GM08714 (cell line): ENCODE results near the gene PRKCA.
"Not testable (repeated sequence)": the region's sequence is repeated elsewhere in the genome, so short reads cannot be mapped to it uniquely, and the experiment has no call there.

Experiments
- H3K4me3 ChIP-seq: fragments of 200-500 bp; sonication (Bioruptor generic); 2 replicates; pipeline ENCODE4 v1.5.1; 2014; ENCODE audit warnings: mild to moderate bottlenecking, low read length, inconsistent platforms
- ZNF274 ChIP-seq: IDR thresholded peaks from 2 replicates; pipeline ENCODE4 v1.6.1; 2012; ENCODE audit warnings: mild to moderate bottlenecking, low read depth, low read length

Gene PRKCA

DNA sequence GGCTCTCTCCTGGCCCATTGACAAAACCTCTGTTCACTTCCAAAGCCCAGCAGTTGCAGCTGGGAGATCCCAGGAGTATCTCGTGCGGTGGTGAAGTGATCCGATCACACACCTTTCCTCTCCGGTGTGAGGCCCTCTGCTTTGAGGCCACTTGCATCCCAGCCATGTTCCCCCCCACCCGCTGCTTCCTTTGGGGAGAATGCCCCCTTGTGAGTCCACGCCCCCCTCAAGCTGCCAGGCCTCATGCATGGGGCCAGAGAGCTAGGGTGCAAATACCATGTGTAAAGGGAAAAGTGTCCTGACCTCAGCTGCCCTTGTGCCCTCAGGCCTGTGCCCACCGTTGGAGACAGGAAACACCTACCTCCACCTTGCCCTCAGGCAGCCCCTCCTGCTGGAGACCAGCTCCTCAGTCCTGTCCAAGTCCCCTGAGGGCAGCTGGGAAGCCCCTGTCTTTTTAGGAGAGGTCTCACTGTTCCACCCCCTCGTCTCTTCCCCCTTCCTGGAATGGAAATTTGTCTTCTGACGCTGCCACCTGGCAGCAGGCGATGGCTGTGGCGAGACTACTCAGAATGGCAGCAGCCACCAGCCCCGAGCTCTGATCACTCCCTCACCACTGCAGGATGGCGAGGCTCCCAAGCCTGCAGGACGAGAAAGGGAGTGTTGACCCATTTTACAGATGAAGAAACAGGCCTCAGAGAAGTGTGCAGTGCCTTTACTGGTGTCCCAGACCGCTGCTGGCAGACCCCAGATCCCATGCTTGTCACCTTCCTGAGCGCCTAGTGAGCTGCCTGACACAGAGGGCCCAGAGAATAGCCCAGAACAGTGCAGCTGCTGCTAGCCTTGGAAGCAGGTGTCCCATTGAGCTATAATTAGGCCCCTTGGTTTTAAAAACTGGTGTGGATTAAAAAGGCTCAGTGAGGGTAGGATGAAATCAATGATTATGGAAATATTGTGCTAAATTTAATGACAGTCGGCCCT lies 411.9 kb downstream of the PRKCA start:
- TF ChIP-seq ZNF274: no peak

GRCh38 chr17:66715076-66715675 lies 412.8 kb downstream of the PRKCA start:
- no peak overlapping the region for H3K4me3 ChIP-seq
- TF ChIP-seq ZNF274: no peak

More for the DNA sequence above, 411.9 kb downstream of the PRKCA start:
- H3K4me3 ChIP-seq: no peak overlapping the region

DNA sequence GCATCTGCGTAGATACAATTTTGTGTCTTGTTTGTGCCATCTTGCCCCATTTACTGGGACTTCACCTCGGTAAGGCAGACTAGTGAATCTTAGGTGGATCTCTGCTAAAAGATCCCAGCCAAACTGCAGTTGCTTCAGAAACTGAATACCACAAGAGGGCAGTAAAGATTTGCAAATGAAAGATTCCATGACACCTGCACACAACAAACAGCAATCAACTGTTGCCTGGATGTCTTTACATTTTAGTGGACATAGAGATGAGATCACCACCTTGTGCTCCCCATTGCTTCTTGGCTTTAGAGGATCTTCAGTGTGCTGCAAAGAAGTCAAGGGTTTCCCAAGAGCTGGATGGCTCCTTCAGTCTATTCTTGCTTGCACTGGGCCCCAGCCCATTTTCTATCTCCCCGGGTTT lies 413.3 kb downstream of the PRKCA start:
- TF ChIP-seq ZNF274: no peak
- H3K4me3 ChIP-seq: no peak overlapping the region

GRCh38 chr17:66716236-66717026 lies 414.0 kb downstream of the PRKCA start:
- no peak overlapping the region for H3K4me3 ChIP-seq
- TF ChIP-seq ZNF274: no peak

- no peak for TF ChIP-seq ZNF274
Observed at GRCh38 chr17:66717641-66718058, 415.2 kb downstream of the PRKCA start.

GRCh38 chr17:66720027-66720426 lies 417.6 kb downstream of the PRKCA start:
- no peak for TF ChIP-seq ZNF274
- no peak overlapping the region for H3K4me3 ChIP-seq

More at GRCh38 chr17:66717641-66718058, 415.2 kb downstream of the PRKCA start:
- no peak overlapping the region for H3K4me3 ChIP-seq

- H3K4me3 ChIP-seq: no peak overlapping the region
- no peak for TF ChIP-seq ZNF274
Observed at GRCh38 chr17:66720567-66720966, 418.2 kb downstream of the PRKCA start.

GRCh38 chr17:66722341-66722740 lies 419.9 kb downstream of the PRKCA start:
- TF ChIP-seq ZNF274: no peak
- no peak overlapping the region for H3K4me3 ChIP-seq

DNA sequence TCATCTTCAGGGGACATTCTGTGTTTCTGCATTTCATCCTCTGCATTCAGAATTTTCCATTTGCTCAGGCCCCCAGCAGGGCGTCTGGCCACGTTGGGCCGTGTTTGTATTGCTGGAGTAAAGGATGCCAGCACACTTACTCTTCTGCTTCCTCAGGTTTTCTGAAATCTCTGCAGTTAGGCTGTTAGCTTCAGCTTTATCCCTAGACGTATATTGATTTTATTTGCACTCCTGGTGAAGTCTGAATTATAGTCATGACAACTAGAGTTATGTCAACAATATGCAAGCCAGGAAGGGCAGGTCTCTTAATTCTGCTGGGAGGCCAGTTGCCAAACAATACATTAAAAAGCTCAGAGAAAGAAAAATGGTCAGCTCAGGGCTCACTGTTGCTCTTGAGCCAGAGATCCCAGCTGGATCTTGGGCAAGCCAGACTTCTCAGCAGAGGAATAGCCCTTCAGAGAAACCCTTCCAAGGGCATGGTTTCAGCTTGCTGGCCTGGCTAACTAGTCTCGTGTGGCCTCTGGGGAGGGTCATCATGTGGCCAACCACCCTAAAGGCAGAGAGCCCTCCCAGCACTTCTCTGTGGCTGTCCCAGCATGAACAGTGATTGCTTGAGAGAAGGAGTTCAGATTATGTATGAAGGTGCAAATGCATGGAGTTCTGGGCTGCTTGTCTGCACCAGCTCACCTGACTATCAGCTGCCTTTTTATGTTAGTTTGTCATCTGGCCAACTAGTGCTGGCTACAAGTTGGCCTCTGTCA lies 422.3 kb downstream of the PRKCA start:
- no peak overlapping the region for H3K4me3 ChIP-seq
- no peak for TF ChIP-seq ZNF274

DNA sequence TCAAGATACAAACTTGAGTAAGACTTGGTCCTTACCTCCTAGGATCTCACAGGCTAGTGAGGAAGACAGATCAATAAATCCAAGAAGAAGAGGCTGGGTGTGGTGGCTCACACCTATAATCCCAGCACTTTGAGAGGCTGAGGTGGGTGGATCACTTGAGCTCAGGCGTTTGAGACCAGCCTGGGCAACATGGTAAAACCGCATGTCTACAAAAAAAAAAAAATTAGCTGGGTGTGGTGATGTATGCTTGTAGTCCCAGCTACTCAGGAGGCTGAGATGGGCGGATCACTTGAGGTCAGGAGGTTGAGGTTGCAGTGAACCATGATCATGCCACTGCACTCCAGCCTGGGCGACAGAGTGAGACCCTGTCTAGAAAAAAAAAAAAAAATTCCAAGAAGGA lies 423.0 kb downstream of the PRKCA start:
- H3K4me3 ChIP-seq: not testable (repeated sequence)

DNA sequence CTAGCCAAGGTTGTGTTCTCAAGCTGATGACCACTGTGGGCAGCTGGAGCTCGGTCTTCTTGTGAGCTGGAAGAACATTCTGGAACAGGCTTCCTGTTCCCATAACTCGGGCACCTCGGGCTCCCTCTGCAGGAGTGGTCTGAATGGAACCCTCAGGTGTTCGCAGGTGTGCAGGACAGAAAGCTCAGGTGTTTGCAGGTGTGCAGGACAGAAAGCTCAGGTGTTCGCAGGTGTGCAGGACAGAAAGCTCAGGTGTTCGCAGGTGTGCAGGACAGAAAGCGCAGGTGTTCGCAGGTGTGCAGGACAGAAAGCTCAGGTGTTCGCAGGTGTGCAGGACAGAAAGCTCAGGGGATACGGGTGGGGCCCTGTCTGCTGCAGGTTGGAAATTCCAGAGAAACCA lies 423.5 kb downstream of the PRKCA start:
- H3K4me3 ChIP-seq: no peak overlapping the region
- no peak for TF ChIP-seq ZNF274

GRCh38 chr17:66726371-66726770 lies 424.0 kb downstream of the PRKCA start:
- no peak overlapping the region for H3K4me3 ChIP-seq
- no peak for TF ChIP-seq ZNF274

DNA sequence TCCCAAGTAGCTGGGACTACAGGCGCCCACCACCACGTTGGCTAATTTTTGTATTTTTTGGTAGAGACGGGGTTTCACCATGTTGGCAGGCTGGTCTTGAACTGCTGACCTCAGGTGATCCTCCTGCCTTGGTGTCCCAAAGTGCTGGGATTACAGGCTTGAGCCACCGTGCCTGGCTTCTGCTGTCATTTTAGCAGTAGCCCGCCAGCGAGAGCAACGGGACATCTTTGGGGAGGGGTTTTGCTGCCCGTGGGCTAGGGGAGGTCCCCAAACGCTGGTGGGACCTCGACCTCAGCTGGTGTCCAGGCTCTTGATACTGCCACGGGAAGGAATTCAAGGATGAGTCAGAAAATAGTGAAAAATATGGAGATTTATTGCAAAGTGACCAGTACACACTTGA lies 424.4 kb downstream of the PRKCA start:
- H3K4me3 ChIP-seq: no peak overlapping the region
- no peak for TF ChIP-seq ZNF274
